H1 (cell line): Measurements from ENCODE around the gene ZNF709. TPM values are rescaled to one million over a fixed set of nuclear protein-coding genes. Genes with fewer than 3 reads are reported as not detected.
A peak's percentile ranks its signal among the peaks of the same experiment; 100 is the strongest.

ENCODE experiments used
- ASH2L ChIP-seq: fragments of 200-600, 300-600 bp; sonication (generic); IDR thresholded peaks from one replicate; pipeline ENCODE4 v1.7.1; 2017; ENCODE audit warnings: low read length
- BCL11A ChIP-seq, 2 experiments: IDR thresholded peaks; one replicate each; pipeline ENCODE4 v1.6.1; 2011; ENCODE audit warnings: low read depth in 2 of 2, low read length in 2 of 2, mild to moderate bottlenecking in 2 of 2
- CBX8 ChIP-seq: fragments of 300-800, 300-1000 bp; sonication (generic); IDR thresholded peaks from 2 replicates; pipeline ENCODE4 v1.7.1; 2016; ENCODE audit warnings: low read depth, low read length, borderline replicate concordance
- CEBPB ChIP-seq: IDR thresholded peaks from 2 replicates; pipeline ENCODE4 v1.6.1; 2012; ENCODE audit warnings: low read depth, low read length
- CHD1 ChIP-seq: IDR thresholded peaks from 2 replicates; pipeline ENCODE4 v1.6.1; 2012; ENCODE audit warnings: low read depth, low read length, improper control_type of control experiment
- CREB1 ChIP-seq: IDR thresholded peaks from 2 replicates; pipeline ENCODE4 v1.6.1; 2012; ENCODE audit warnings: inconsistent platforms
- EZH2 ChIP-seq: fragments of 200-600 bp; sonication (generic); IDR thresholded peaks from 2 replicates; pipeline ENCODE4 v1.7.1; 2012; ENCODE audit warnings: low read depth, mild to moderate bottlenecking, moderate library complexity, low read length, inconsistent platforms; ENCODE audit not compliant: severe bottlenecking
- HDAC2 ChIP-seq, 2 experiments: fragments of 300-600 bp in 1 of 2; sonication (generic) in 1 of 2; IDR thresholded peaks; 2 replicates each; pipeline ENCODE4 v1.6.1; 2011 to 2012; ENCODE audit warnings: low read depth in 2 of 2, low read length in 2 of 2, mild to moderate bottlenecking in 2 of 2, moderate library complexity in 2 of 2, borderline replicate concordance in 1 of 2, inconsistent platforms in 1 of 2
- MAFK ChIP-seq: IDR thresholded peaks from 2 replicates; pipeline ENCODE4 v1.6.1; 2012; ENCODE audit warnings: low read depth, mild to moderate bottlenecking, improper control_type of control experiment, low read length
- NRF1 ChIP-seq: IDR thresholded peaks from 2 replicates; pipeline ENCODE4 v1.6.1; 2011; ENCODE audit warnings: mild to moderate bottlenecking, low read depth, low read length, improper control_type of control experiment
- POLR2A ChIP-seq, 2 experiments: IDR thresholded peaks; 1 replicate in 1 of 2; 2 replicates in 1 of 2; pipeline ENCODE4 v1.6.1; 2011; ENCODE audit warnings: low read depth in 2 of 2, low read length in 2 of 2, mild to moderate bottlenecking in 2 of 2; ENCODE audit errors: control extremely low read depth in 1 of 2
- SAP30 ChIP-seq: fragments of 300-600 bp; sonication (generic); IDR thresholded peaks from 2 replicates; pipeline ENCODE4 v1.7.1; 2012; ENCODE audit warnings: low read length, moderate library complexity, mild to moderate bottlenecking, inconsistent platforms; ENCODE audit not compliant: insufficient read depth, insufficient replicate concordance
- SIN3A ChIP-seq, 2 experiments: IDR thresholded peaks in 1 of 2; conservative IDR thresholded peaks in 1 of 2; 2 replicates each; pipeline ENCODE4 v1.6.1; 2011 to 2012; ENCODE audit warnings: low read length in 2 of 2, improper control_type of control experiment in 1 of 2, low read depth in 1 of 2, mild to moderate bottlenecking in 1 of 2
- SP4 ChIP-seq: IDR thresholded peaks from 2 replicates; pipeline ENCODE4 v1.6.1; 2012; ENCODE audit warnings: low read length, inconsistent platforms
- SUZ12 ChIP-seq: fragments of 200-600 bp; sonication (generic); IDR thresholded peaks from 2 replicates; pipeline ENCODE4 v1.6.1; 2012; ENCODE audit warnings: mild to moderate bottlenecking, inconsistent platforms, low read length, moderate library complexity, mixed read lengths
- TAF7 ChIP-seq: optimal IDR thresholded peaks from 2 replicates; pipeline ENCODE3; 2011; ENCODE audit warnings: low read depth, mild to moderate bottlenecking, inconsistent platforms, low read length, moderate library complexity, borderline replicate concordance
- TEAD4 ChIP-seq: IDR thresholded peaks from 2 replicates; pipeline ENCODE4 v1.6.1; 2012; ENCODE audit warnings: low read depth, low read length, inconsistent platforms, mixed read lengths
- ZNF274 ChIP-seq: IDR thresholded peaks from 2 replicates; pipeline ENCODE4 v1.7.0; 2012; ENCODE audit warnings: low read length, borderline replicate concordance; ENCODE audit errors: extremely low read depth
- polyA plus RNA-seq, 7 experiments: library from polyadenylated mRNA; depleted of rRNA in 3 of 7; stranded (reverse) in 5 of 7; unstranded in 2 of 7; fragments of >200 nt in 5 of 7; fragments of 200-250 nt in 2 of 7; gene quantifications; 1 replicate in 5 of 7; 2 replicates in 1 of 7; 4 replicates in 1 of 7; pipeline versions ENCODE4 v1.2.1 to v1.2.3, GENCODE V29; 2011 to 2013; ENCODE audit warnings: missing spikeins in 2 of 7, mixed read lengths in 2 of 7
- total RNA-seq: library from RNA; stranded (reverse); fragmentation: NEBNext Ultra II Directional; extraction: Animal tissue kit (Norgen Biotek cat#: 25700); gene quantifications from 2 replicates; pipeline ENCODE4 v1.2.1, GENCODE V29; 2021
- TF ChIP-seq, protein P1 (sequence below): IDR thresholded peaks from 2 replicates; pipeline ENCODE4 v1.6.1; 2012; ENCODE audit warnings: inconsistent platforms
- TF ChIP-seq, protein P2 (sequence below): IDR thresholded peaks from 2 replicates; pipeline ENCODE4 v1.6.1; 2011; ENCODE audit warnings: low read depth, mild to moderate bottlenecking, low read length; ENCODE audit not compliant: insufficient read depth
- TF ChIP-seq, protein P3 (sequence below): IDR thresholded peaks from 2 replicates; pipeline ENCODE4 v1.6.1; 2011; ENCODE audit warnings: low read length, improper control_type of control experiment
- TF ChIP-seq, protein P4 (sequence below): IDR thresholded peaks from 2 replicates; pipeline ENCODE4 v1.6.1; 2012; ENCODE audit warnings: inconsistent platforms

The ZNF709 gene
- total and polyA plus RNA-seq, 2 of the 8 experiments (the other 6 are each of a cell fraction or from before 2014, with no cell fraction given) = 1.3 to 2.2 TPM

DNA sequence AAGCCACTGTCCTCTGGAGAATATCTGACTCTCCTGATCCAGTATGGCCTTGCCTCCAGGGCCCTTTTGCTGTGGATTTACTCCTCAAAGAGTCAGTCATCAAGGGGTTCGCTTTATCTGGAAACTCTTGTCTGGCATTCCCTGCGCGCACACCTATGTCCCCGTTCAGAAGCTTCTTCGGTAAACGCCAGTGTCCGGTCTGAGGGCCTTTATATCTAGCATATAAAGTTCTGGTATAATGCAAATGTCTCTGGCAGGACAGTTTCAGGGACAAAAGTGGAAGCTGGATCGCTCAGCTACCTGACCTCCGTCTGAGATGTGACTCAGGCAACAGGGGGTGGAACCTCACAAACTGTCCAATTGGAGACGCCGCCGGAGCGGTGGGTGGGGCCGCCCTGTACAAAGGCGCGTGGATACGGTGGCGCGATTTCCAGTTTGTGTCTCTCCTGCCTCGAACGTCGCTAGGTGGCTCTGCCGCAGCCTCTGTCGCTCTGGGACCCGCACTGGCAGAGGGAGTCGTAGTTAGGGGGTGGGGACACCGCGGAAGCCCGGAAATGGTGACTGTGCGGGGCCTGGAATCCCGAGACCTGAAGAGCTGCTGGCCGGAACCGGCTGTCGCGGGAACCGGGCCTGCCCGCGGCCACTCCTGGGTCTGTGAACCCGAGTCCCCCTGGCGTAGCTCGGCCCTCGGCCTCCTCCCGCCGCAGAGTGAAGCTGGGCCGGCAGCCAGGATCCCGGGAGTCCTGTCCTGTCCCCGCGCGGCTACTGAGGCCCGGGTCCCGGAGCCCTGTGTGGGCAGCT is 10.6 kb upstream of the ZNF709 start (continued):
- peak in 1 of 2 experiments; percentile 60; a peak in 1 of 4 replicates for TF ChIP-seq SIN3A (conservative IDR thresholded peaks at IDR 0.05 in 1 of 2, IDR thresholded peaks at IDR 0.05 in 1 of 2; ENCODE audit: low read depth in 1 of 2, low read length in 2 of 2)
- no peak for TF ChIP-seq SUZ12
- TF ChIP-seq TAF7 = peak; percentile 83
- no peak for TF ChIP-seq ZNF274
- no peak for TF ChIP-seq CEBPB
- TF ChIP-seq, protein P1, sequence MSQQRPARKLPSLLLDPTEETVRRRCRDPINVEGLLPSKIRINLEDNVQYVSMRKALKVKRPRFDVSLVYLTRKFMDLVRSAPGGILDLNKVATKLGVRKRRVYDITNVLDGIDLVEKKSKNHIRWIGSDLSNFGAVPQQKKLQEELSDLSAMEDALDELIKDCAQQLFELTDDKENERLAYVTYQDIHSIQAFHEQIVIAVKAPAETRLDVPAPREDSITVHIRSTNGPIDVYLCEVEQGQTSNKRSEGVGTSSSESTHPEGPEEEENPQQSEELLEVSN = peak; percentile 67
- no peak for TF ChIP-seq SAP30
- peak; percentile 65 for TF ChIP-seq CREB1
- TF ChIP-seq MAFK = no peak
- no peak for TF ChIP-seq TEAD4
- TF ChIP-seq, protein P2, sequence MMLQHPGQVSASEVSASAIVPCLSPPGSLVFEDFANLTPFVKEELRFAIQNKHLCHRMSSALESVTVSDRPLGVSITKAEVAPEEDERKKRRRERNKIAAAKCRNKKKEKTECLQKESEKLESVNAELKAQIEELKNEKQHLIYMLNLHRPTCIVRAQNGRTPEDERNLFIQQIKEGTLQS = no peak
- TF ChIP-seq NRF1 = no peak
- no peak for TF ChIP-seq HDAC2 (IDR thresholded peaks at IDR 0.05; ENCODE audit: borderline replicate concordance in 1 of 2, low read depth in 2 of 2, low read length in 2 of 2)
- no peak for TF ChIP-seq CHD1
- TF ChIP-seq, protein P3, sequence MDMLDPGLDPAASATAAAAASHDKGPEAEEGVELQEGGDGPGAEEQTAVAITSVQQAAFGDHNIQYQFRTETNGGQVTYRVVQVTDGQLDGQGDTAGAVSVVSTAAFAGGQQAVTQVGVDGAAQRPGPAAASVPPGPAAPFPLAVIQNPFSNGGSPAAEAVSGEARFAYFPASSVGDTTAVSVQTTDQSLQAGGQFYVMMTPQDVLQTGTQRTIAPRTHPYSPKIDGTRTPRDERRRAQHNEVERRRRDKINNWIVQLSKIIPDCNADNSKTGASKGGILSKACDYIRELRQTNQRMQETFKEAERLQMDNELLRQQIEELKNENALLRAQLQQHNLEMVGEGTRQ = no peak
- peak; percentile 70 to 89 for TF ChIP-seq POLR2A (IDR thresholded peaks at IDR 0.05; ENCODE audit: control extremely low read depth in 1 of 2, low read depth in 2 of 2, low read length in 2 of 2)
- TF ChIP-seq CBX8 = no peak
- no peak for TF ChIP-seq SP4
- no peak for TF ChIP-seq EZH2
- TF ChIP-seq ASH2L = peak; percentile 57
- TF ChIP-seq, protein P4, sequence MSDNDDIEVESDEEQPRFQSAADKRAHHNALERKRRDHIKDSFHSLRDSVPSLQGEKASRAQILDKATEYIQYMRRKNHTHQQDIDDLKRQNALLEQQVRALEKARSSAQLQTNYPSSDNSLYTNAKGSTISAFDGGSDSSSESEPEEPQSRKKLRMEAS = peak; percentile 78
- no peak for TF ChIP-seq BCL11A (IDR thresholded peaks at IDR 0.05; ENCODE audit: low read depth in 2 of 2, low read length in 2 of 2)
